WTC11 (cell line): ENCODE results near the gene ITGA2B. TPM values are rescaled to one million over a fixed set of nuclear protein-coding genes. Genes with fewer than 3 reads are reported as not detected.

ENCODE experiments used
- ATAC-seq: fragments of 200-7000 bp; cut with Tn5 transposase; 2 replicates; pipeline ENCODE4 v1.10.0; 2021; ENCODE audit warnings: mild to moderate bottlenecking, moderate library complexity
- CTCF ChIA-PET: fragments of 300-600 bp; sonication (Branson Sonifier 250); formaldehyde crosslinking; loops from one replicate; lab custom pipeline; 2021; ENCODE audit warnings: antibody characterized with exemption; lab: Charles Lee
- POLR2A ChIA-PET: fragments of 350-600 bp; sonication (Branson Sonifier 250); formaldehyde crosslinking; loops from one replicate; lab custom pipeline; 2021; ENCODE audit warnings: antibody characterized with exemption; lab: Charles Lee
- DNase-seq: peaks from one replicate; pipeline ENCODE4 v3.0.0; 2021; ENCODE audit warnings: low spot score
- H3K27ac Mint-ChIP-seq: 2 replicates; pipeline ENCODE4 v1.8.0; 2021; ENCODE audit warnings: mixed read lengths
- H3K27me3 Mint-ChIP-seq: 2 replicates; pipeline ENCODE4 v1.8.0; 2021; ENCODE audit warnings: low read depth, mild to moderate bottlenecking, moderate library complexity, mixed read lengths
- H3K36me3 Mint-ChIP-seq: 2 replicates; pipeline ENCODE4 v1.8.0; 2021; ENCODE audit warnings: mixed read lengths
- H3K4me1 Mint-ChIP-seq: 2 replicates; pipeline ENCODE4 v1.8.0; 2022; ENCODE audit warnings: mixed read lengths
- H3K4me3 Mint-ChIP-seq: 2 replicates; pipeline ENCODE4 v1.8.0; 2021; ENCODE audit warnings: mild to moderate bottlenecking, moderate library complexity, mixed read lengths
- H3K9me3 Mint-ChIP-seq: 2 replicates; pipeline ENCODE4 v1.8.0; 2021; ENCODE audit warnings: mixed read lengths
- ATF1 ChIP-seq: sonication (generic); formaldehyde crosslinking; IDR thresholded peaks from 2 replicates; pipeline ENCODE4 v1.8.1; 2023; ENCODE audit warnings: mild to moderate bottlenecking, moderate library complexity, missing genetic modification reagents
- FOXP1 ChIP-seq: sonication (generic); formaldehyde crosslinking; IDR thresholded peaks from 2 replicates; pipeline ENCODE4 v1.8.0; 2022; ENCODE audit warnings: missing genetic modification reagents, mild to moderate bottlenecking, moderate library complexity, borderline replicate concordance
- KAT7 ChIP-seq: sonication (generic); formaldehyde crosslinking; IDR thresholded peaks from 2 replicates; pipeline ENCODE4 v1.8.1; 2023; ENCODE audit warnings: missing genetic modification reagents, mild to moderate bottlenecking, borderline replicate concordance
- NFE2L1 ChIP-seq: sonication (generic); formaldehyde crosslinking; IDR thresholded peaks from 2 replicates; pipeline ENCODE4 v1.8.1; 2023; ENCODE audit warnings: missing genetic modification reagents
- NR2C2 ChIP-seq: sonication (generic); formaldehyde crosslinking; IDR thresholded peaks from 2 replicates; pipeline ENCODE4 v1.8.0; 2022; ENCODE audit warnings: mild to moderate bottlenecking, missing genetic modification reagents
- RORB ChIP-seq: fragments of 250-450 bp; sonication (Bioruptor Pico); IDR thresholded peaks from 2 replicates; pipeline ENCODE4 v1.9.0; 2021; ENCODE audit warnings: mild to moderate bottlenecking
- TCF7 ChIP-seq: sonication (generic); formaldehyde crosslinking; IDR thresholded peaks from 2 replicates; pipeline ENCODE4 v1.8.0; 2022; ENCODE audit warnings: mild to moderate bottlenecking, low read depth, missing genetic modification reagents, moderate library complexity
- ZNF232 ChIP-seq: sonication (generic); formaldehyde crosslinking; IDR thresholded peaks from 2 replicates; pipeline ENCODE4 v1.8.0; 2022; ENCODE audit warnings: mild to moderate bottlenecking, missing genetic modification reagents
- total RNA-seq: library from RNA; stranded (reverse); gene quantifications from 3 replicates; pipeline ENCODE4 v1.2.3, GENCODE V29; 2021
- TF ChIP-seq, protein P1 (sequence below): sonication (generic); formaldehyde crosslinking; IDR thresholded peaks from 2 replicates; pipeline ENCODE4 v1.8.0; 2022; ENCODE audit warnings: mild to moderate bottlenecking, missing genetic modification reagents
- TF ChIP-seq, protein P2 (sequence below): sonication (generic); formaldehyde crosslinking; conservative IDR thresholded peaks from 2 replicates; pipeline ENCODE4 v1.8.1; 2022; ENCODE audit warnings: mild to moderate bottlenecking, missing genetic modification reagents
- TF ChIP-seq, protein P3 (sequence below): fragments of 200-600 bp; IDR thresholded peaks from 2 replicates; pipeline ENCODE4 v1.8.0; 2022; ENCODE audit warnings: antibody characterized with exemption
- TF ChIP-seq, protein P4 (sequence below): sonication (generic); formaldehyde crosslinking; IDR thresholded peaks from 2 replicates; pipeline ENCODE4 v1.8.0; 2022; ENCODE audit warnings: mild to moderate bottlenecking, missing genetic modification reagents
- TF ChIP-seq, protein P5 (sequence below): sonication (generic); formaldehyde crosslinking; IDR thresholded peaks from 2 replicates; pipeline ENCODE4 v1.8.0; 2023; ENCODE audit warnings: missing genetic modification reagents
- TF ChIP-seq, protein P6 (sequence below): fragments of 250-450 bp; sonication (Bioruptor Pico); conservative IDR thresholded peaks from 2 replicates; pipeline ENCODE4 v1.9.0; 2021; ENCODE audit warnings: mild to moderate bottlenecking
- TF ChIP-seq, protein P7 (sequence below): fragments of 250-450 bp; sonication (Bioruptor Pico); IDR thresholded peaks from 2 replicates; pipeline ENCODE4 v1.9.0; 2021; ENCODE audit warnings: mild to moderate bottlenecking
- TF ChIP-seq, protein P8 (sequence below): sonication (generic); formaldehyde crosslinking; IDR thresholded peaks from 2 replicates; pipeline ENCODE4 v1.8.1; 2023; ENCODE audit warnings: mild to moderate bottlenecking, missing genetic modification reagents, moderate library complexity

Gene ITGA2B
- total RNA-seq, 1 experiment from 2014 or later: 21.5 TPM

DNA sequence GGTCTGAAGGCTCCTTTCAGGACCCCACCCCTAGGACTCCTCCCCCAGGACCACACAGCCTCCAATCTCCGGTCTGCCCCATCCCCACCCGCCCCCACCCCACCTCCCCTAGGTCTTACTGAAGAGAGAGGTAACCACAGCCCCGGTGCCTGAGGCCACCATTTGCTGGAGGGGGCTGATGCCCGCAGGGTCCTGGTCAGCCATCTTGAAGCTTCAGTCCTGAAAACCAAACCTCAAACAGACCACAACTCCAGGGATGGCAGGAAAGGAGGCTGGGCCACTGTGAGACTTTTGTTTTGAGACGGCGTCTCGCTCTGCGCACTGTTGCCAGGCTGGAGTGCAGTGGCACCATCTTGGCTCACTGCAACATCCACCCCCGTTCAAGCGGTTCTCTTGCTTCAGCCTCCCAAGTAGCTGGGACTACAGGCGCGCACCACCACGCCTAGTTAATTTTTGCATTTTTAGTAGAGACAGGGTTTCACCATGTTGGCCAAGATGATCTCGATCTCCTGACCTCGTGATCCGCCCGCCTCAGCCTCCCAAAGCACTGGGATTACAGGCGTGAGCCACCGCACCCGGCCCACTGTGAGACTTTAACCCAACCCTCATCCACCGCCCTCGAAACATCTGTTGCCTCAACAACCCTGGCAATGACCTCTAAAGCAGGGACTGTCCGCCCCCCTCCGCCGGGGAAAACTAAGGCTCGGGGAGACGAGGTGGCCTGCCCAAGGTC, 65.9 kb downstream of the ITGA2B start:
- H3K27ac Mint-ChIP-seq: no peak overlapping the region
- no peaks in the 10 kb centered on the region for H3K9me3 Mint-ChIP-seq
- TF ChIP-seq, protein P1, sequence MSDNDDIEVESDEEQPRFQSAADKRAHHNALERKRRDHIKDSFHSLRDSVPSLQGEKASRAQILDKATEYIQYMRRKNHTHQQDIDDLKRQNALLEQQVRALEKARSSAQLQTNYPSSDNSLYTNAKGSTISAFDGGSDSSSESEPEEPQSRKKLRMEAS: no peak
- TF ChIP-seq, protein P2, sequence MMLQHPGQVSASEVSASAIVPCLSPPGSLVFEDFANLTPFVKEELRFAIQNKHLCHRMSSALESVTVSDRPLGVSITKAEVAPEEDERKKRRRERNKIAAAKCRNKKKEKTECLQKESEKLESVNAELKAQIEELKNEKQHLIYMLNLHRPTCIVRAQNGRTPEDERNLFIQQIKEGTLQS: no peak
- no peak for TF ChIP-seq NR2C2 (CRISPR knock-in tag)
- TF ChIP-seq RORB (CRISPR knock-in tag): no peak
- TF ChIP-seq ZNF232 (CRISPR knock-in tag): no peak
- TF ChIP-seq KAT7: no peak
- TF ChIP-seq, protein P3, sequence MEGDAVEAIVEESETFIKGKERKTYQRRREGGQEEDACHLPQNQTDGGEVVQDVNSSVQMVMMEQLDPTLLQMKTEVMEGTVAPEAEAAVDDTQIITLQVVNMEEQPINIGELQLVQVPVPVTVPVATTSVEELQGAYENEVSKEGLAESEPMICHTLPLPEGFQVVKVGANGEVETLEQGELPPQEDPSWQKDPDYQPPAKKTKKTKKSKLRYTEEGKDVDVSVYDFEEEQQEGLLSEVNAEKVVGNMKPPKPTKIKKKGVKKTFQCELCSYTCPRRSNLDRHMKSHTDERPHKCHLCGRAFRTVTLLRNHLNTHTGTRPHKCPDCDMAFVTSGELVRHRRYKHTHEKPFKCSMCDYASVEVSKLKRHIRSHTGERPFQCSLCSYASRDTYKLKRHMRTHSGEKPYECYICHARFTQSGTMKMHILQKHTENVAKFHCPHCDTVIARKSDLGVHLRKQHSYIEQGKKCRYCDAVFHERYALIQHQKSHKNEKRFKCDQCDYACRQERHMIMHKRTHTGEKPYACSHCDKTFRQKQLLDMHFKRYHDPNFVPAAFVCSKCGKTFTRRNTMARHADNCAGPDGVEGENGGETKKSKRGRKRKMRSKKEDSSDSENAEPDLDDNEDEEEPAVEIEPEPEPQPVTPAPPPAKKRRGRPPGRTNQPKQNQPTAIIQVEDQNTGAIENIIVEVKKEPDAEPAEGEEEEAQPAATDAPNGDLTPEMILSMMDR: no peak
- TF ChIP-seq, protein P4, sequence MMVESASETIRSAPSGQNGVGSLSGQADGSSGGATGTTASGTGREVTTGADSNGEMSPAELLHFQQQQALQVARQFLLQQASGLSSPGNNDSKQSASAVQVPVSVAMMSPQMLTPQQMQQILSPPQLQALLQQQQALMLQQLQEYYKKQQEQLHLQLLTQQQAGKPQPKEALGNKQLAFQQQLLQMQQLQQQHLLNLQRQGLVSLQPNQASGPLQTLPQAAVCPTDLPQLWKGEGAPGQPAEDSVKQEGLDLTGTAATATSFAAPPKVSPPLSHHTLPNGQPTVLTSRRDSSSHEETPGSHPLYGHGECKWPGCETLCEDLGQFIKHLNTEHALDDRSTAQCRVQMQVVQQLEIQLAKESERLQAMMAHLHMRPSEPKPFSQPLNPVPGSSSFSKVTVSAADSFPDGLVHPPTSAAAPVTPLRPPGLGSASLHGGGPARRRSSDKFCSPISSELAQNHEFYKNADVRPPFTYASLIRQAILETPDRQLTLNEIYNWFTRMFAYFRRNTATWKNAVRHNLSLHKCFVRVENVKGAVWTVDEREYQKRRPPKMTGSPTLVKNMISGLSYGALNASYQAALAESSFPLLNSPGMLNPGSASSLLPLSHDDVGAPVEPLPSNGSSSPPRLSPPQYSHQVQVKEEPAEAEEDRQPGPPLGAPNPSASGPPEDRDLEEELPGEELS (CRISPR knock-in tag): no peak
- TF ChIP-seq NFE2L1: no peak
- no peak for TF ChIP-seq ATF1 (CRISPR knock-in tag)
- TF ChIP-seq, protein P5, sequence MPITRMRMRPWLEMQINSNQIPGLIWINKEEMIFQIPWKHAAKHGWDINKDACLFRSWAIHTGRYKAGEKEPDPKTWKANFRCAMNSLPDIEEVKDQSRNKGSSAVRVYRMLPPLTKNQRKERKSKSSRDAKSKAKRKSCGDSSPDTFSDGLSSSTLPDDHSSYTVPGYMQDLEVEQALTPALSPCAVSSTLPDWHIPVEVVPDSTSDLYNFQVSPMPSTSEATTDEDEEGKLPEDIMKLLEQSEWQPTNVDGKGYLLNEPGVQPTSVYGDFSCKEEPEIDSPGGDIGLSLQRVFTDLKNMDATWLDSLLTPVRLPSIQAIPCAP (CRISPR knock-in tag): no peak
- TF ChIP-seq FOXP1 (CRISPR knock-in tag): no peak
- TF ChIP-seq, protein P6, sequence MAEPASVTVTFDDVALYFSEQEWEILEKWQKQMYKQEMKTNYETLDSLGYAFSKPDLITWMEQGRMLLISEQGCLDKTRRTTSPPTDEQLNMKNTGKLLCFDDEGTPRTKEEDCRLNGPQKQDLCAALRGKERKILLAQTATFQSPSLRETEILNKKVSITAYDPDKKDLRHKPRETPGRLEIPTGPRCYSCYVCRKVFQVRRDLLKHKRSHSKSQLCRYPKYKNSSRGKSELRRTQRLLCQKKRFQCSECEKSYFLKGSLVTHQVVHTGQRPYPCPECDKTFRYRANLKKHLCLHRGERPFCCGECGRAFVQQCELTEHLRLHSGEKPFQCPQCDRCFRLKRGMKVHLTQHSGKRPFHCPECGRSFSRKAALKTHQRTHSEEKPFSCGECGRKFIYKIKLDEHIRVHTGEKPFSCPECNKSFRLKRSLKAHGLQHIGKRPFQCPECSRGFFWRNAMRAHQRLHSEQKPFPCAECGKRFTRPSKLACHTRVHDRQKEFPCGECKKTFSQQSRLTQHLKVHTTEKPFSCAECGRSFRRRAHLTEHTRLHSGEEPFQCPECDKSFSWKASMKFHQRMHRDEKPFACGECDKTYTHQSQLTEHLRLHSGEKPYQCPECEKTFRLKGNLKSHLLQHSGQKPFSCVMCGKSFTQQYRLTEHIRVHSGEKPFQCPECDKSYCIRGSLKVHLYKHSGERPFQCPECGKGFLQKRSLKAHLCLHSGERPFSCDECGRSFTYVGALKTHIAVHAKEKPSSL (CRISPR knock-in tag): no peak
- H3K4me1 Mint-ChIP-seq: peaks cover 14% of the 10 kb centered on the region
- ATAC-seq (no peak), DNase-seq (no peak)
- H3K27me3 Mint-ChIP-seq: peaks cover 8% of the 10 kb centered on the region
- H3K36me3 Mint-ChIP-seq: peaks cover 17% of the 10 kb centered on the region
- CTCF ChIA-PET: interaction anchor here (0.7 to 3.1 kb wide), 8 partner anchors 14 to 120 kb away, joined by 3 to 33 read pairs (median 8); no protein-coding TSS in a partner anchor
- POLR2A ChIA-PET: interaction anchor here (1.9 kb wide), 1 partner anchor 102 kb away, joined by 8 read pairs; no protein-coding TSS in a partner anchor
- H3K4me3 Mint-ChIP-seq: peak overlapping the region; percentile 84

DNA sequence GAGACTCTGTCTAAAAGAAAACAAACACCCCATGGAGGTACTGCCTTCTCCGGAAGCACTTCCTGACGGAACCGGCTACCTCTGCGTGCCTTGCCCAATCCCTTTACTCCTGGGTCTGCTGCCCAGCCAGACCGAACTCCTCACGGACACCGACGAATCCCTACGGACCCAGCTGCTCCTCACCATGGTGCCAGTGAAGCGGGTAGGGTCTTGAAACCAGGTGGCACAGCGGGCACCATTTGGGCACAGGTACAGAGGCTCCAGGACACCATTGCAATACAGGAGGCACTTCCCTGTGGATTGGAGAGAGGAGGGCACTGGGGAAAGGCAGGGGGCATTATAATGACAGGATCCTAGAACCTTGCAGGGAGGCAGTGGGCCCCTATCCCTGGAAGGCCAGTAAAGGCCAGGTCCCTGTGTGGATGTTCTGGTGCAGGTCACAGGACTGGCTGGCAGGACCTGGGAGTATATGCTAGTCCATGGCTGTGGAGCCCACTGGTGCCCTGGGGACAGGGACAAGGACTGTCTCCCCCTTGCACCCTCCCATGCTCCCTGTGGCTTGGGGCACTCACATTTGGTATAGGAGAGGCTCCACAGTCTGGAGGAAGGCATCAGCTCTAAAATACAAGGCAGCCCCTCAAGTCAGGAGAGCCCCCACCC, 67.1 kb downstream of the ITGA2B start:
- TF ChIP-seq TCF7: no peak
- TF ChIP-seq, protein P7, sequence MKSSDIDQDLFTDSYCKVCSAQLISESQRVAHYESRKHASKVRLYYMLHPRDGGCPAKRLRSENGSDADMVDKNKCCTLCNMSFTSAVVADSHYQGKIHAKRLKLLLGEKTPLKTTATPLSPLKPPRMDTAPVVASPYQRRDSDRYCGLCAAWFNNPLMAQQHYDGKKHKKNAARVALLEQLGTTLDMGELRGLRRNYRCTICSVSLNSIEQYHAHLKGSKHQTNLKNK (CRISPR knock-in tag): no peak
- TF ChIP-seq, protein P8, sequence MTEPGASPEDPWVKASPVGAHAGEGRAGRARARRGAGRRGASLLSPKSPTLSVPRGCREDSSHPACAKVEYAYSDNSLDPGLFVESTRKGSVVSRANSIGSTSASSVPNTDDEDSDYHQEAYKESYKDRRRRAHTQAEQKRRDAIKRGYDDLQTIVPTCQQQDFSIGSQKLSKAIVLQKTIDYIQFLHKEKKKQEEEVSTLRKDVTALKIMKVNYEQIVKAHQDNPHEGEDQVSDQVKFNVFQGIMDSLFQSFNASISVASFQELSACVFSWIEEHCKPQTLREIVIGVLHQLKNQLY (CRISPR knock-in tag): no peak
- H3K9me3 Mint-ChIP-seq: no peaks in the 10 kb centered on the region
- ATAC-seq (no peak), DNase-seq (no peak)
- ChIA-PET CTCF (interaction anchor here (2.5 to 3.0 kb wide), 2 partner anchors 9 to 112 kb away, joined by 10 to 33 read pairs; no protein-coding TSS in a partner anchor), POLR2A (no interaction called here)
- H3K4me3 Mint-ChIP-seq: peak overlapping the region; percentile 39; the same call in 1 of the 2 replicates
- H3K27me3 Mint-ChIP-seq: peaks cover 12% of the 10 kb centered on the region
- peaks cover 17% of the 10 kb centered on the region for H3K36me3 Mint-ChIP-seq
- H3K4me1 Mint-ChIP-seq: peaks cover 17% of the 10 kb centered on the region
- no peak overlapping the region for H3K27ac Mint-ChIP-seq
